MV-4-11 (cell line): Measurements from ENCODE around the gene G2E3.

Experiments
- DNase-seq: peaks from one replicate; lab custom pipeline; 2025; lab: John Stamatoyannopoulos, UW

Gene G2E3

DNA sequence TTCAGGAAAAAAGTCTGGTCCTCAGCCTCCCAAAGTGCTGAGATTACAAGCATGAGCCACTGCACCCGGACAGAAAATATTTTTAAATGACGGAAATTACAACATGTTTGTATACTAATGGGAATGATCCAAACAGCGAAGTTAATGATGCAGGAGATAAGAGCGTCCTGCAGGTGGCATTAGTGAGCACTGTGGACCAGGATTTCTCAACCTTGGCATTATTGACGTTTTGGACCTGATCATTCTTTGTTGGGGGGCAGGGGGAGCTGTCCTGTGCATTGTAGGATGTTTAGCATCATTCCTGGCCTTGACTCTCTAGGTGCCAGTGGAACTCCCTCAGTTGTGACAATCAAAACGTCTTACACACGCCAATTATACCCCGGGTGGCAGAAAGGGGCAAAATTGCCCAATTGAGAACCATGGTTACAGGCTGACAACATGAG is 97.3 kb downstream of the G2E3 start:
- DNase-seq = no peak

DNA sequence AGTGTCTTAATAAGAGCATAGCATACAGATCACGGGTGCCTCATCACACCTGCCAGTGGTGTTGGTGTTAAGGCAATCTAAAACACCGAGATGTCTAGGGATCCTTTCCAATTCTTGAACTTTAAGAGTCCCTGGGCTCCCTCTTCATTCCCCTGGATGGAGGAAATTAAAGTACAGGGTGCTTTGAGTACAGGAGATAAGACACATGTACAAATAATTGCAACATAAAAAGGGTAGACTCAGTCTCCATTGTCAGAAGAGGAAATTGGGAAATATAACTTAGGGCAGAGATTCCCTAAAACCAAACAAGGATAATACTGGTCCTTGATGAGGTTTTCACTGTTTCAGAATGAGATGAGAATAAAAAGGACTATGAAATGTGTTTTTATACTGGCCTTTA is 98.1 kb downstream of the G2E3 start:
- no peak for DNase-seq

DNA sequence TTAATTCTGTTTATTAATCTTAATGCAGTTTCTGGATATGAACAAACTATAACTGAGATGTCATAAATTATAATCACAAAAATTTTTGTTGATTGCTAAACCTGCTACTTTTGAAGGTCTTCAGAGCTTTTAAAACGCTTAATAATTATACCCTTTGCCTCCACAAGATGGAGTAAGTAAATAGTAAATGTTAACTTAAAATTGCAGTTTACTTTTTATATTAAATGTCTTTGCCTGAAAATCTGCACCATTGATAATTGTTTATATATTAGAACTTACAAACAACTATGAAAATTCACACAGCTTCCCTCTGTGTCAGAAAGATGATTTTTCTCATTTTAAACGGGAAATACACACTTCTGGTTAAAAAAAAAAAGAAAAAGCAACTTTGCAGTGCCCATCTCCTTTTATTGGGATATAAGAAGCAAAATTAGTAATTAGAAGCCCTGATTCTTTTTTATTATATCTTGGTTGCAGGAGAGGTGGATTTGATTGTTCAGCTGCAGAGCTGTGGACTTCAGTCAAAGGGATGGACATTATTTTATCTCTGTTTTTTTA is 98.7 kb downstream of the G2E3 start:
- no peak for DNase-seq

DNA sequence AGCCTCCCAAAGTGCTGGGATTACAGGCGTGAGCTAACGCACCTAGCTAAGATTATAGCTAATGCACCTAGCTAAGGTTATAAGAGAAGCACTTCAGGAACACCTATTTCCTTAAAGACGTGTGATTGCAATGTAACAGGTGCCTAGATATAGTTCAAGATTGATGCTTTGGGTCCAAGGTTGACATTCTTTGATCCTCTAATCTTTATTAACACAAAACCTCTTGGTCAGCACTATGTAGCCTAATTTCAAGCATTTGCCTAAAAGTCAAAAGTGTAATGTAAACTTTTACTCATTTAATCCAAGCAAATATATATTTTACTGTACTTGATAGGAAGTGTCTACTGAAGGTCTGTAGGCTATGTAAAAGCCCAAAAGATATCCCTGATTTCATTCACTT is 99.7 kb downstream of the G2E3 start:
- no peak for DNase-seq

DNA sequence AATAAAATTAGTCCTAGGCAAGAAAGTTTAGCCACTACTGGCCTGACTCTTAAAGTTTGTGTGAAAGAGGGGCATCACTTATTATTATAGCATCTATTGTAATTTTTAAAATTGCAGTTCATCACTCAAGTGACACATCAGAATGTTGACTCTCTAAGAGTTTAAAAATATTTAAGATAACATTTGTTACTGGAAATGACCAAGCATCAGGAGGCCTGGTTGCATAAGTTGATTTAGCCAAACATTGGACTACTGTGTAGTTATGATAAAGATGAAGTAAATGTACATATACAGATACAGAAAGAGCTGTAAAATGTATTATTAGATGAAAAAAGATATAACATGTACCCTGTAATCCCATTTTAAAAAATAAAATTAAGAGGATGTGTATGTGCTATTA is 110.6 kb downstream of the G2E3 start:
- DNase-seq = no peak
